AG10803 (cell line): Measurements from ENCODE around the gene FOXC2.

Experiments used
- DNase-seq: peaks from one replicate; pipeline ENCODE4 v3.0.0; 2010; ENCODE audit warnings: low read depth
- H3K4me3 ChIP-seq: 2 replicates; pipeline ENCODE4 v1.5.1; 2011; ENCODE audit warnings: mild to moderate bottlenecking, low read length, control low read depth
- TF ChIP-seq, protein P1 (sequence below): conservative IDR thresholded peaks from 2 replicates; pipeline ENCODE4 v1.5.1; 2011; ENCODE audit warnings: mild to moderate bottlenecking, low read length, control low read depth, inconsistent platforms

The FOXC2 gene

DNA sequence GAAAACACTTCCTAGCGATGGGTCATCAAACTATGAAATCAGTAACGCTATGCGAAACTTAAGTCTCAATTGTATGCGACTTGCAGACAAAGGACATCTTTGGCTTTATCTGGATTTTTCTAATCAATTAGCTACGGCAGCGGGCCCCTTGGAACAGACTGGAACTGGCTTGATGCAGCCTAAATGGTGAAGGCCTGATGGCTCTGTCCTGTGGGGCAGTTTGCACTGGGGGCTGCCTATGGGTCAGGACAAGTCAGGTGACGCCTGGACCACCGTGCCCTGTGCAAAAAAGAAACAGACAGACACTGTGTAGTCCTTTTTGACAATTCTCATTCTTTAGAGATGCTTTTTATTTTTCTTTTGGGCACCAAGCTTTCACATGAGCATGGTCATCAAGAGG is 33.6 kb upstream of the FOXC2 start:
- DNase-seq, result no peak
- H3K4me3 ChIP-seq, result no peak overlapping the region
- TF ChIP-seq, protein P1, sequence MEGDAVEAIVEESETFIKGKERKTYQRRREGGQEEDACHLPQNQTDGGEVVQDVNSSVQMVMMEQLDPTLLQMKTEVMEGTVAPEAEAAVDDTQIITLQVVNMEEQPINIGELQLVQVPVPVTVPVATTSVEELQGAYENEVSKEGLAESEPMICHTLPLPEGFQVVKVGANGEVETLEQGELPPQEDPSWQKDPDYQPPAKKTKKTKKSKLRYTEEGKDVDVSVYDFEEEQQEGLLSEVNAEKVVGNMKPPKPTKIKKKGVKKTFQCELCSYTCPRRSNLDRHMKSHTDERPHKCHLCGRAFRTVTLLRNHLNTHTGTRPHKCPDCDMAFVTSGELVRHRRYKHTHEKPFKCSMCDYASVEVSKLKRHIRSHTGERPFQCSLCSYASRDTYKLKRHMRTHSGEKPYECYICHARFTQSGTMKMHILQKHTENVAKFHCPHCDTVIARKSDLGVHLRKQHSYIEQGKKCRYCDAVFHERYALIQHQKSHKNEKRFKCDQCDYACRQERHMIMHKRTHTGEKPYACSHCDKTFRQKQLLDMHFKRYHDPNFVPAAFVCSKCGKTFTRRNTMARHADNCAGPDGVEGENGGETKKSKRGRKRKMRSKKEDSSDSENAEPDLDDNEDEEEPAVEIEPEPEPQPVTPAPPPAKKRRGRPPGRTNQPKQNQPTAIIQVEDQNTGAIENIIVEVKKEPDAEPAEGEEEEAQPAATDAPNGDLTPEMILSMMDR, result no peak

DNA sequence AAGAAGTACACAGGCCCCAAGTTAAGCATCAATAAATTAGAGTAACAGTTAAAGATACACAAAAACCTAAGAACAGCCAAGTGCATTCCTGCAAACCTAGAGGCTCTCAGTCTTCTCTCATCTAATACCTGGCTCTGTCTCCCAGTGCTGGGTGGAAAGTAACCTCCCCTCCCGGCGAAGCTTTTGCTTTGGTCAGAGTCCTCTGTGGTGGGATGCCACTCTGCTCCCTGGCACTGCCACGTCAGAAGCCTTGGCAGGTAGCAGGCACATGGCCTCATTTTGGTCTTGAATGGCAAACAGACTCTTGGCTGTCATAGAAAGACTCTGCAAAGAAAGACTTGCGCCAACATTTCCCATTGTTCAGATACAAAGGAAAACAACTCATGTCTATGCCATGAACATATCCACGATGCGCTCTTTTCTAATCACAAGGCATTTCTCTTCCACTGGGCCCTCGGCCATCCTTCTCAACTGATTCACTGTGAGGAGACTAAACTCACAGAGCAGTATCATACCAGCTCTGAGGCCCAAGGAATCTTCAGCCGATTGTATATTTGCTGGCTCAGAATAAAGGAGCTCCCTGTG is 32.8 kb upstream of the FOXC2 start:
- DNase-seq, result no peak
- TF ChIP-seq, protein P1, result no peak
- H3K4me3 ChIP-seq, result no peak overlapping the region

GRCh38 chr16:86534779-86535615 is 31.6 kb upstream of the FOXC2 start:
- DNase-seq, result no peak
- no peak overlapping the region for H3K4me3 ChIP-seq
- TF ChIP-seq, protein P1, result no peak

DNA sequence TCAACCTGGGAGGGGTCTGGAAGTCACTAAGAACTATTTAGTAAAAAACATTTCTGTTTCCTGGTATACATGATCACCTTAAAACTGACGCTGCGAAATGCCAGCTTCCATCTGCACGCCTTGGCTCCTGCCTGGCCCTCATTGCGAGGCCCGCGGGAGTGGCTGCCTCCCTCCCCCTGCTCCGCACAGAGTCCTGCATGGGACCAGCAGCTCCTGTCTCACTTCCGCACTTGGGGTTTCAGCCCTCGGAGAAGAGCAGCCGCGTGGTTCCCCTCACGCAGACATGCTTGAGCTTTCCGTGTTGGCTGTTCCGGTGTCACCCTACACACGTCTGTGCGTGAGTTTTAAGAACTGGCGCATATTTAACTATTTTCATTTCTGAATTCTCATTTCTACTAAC is 30.0 kb upstream of the FOXC2 start:
- DNase-seq, result no peak
- TF ChIP-seq, protein P1, result no peak
- H3K4me3 ChIP-seq, result no peak overlapping the region

GRCh38 chr16:86537486-86537885 is 29.1 kb upstream of the FOXC2 start:
- DNase-seq, result no peak
- TF ChIP-seq, protein P1, result no peak
- H3K4me3 ChIP-seq, result no peak overlapping the region

GRCh38 chr16:86538196-86538780 is 28.3 kb upstream of the FOXC2 start:
- no peak overlapping the region for H3K4me3 ChIP-seq
- TF ChIP-seq, protein P1, result no peak
- DNase-seq, result no peak
